NCI-H446 treated with DMSO at 0.1 percent for 48 hours (cell line): ENCODE data around the gene TMEM82.

Source experiments
- DNase-seq: peaks from one replicate; lab custom pipeline; 2025; lab: John Stamatoyannopoulos, UW

Gene TMEM82

DNA sequence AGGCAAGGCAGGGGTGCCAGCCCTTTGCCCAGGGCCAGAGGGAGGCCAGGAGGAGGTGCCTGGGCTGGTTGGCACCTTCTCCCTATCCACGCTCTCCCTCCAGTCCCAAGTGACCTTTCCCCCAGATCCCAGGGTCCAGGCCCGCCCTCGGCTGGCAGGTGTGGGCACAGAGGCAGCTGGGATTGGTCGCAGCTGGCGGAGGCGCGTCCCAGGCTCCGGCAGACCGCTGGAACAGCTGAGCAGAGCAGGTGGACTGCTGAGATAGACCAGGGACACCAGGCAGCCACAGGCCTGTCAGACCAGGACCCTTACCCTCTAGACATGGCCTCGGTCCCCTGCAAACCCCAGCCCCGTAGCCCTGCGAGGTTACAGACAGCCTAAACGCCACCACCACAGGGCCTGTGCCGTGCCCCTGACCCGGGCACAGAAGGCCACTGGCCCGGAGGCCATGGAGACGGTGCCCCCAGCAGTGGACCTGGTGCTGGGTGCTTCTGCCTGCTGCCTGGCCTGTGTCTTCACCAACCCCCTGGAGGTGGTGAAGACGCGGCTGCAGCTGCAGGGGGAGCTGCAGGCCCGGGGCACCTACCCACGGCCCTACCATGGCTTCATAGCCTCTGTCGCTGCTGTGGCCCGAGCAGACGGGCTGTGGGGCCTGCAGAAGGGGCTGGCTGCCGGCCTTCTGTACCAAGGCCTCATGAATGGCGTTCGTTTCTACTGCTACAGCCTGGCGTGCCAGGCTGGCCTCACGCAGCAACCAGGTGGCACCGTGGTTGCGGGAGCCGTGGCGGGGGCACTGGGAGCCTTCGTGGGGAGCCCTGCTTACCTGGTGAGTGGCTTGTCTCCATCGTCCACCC lies 6.0 kb upstream of the TMEM82 start, which contains the start of gene SLC25A34:
TSS of gene SLC25A34 (plus strand) at position 221 of the 854 bp plus-strand sequence. CDS start at position 449, 228 bp downstream.
- no peak for DNase-seq

DNA sequence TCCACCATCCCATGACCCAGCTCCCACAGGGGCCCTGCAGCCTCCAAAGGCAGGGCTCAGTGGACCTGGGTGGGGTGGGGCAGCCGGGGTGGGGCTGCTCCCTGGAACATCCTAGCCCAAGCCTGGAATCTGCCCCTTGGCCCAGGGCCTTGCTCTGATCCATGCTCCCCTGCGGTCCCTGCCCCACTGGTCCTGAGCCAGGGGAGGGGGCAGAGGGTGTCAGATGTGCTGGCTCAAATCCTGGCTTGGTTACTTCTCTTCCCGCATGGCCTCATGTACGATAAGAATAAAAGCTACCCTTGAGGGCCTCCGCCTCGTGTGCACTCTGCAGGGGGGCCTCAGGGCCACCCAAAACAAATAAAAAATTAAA lies 5.4 kb upstream of the TMEM82 start:
- no peak for DNase-seq

DNA sequence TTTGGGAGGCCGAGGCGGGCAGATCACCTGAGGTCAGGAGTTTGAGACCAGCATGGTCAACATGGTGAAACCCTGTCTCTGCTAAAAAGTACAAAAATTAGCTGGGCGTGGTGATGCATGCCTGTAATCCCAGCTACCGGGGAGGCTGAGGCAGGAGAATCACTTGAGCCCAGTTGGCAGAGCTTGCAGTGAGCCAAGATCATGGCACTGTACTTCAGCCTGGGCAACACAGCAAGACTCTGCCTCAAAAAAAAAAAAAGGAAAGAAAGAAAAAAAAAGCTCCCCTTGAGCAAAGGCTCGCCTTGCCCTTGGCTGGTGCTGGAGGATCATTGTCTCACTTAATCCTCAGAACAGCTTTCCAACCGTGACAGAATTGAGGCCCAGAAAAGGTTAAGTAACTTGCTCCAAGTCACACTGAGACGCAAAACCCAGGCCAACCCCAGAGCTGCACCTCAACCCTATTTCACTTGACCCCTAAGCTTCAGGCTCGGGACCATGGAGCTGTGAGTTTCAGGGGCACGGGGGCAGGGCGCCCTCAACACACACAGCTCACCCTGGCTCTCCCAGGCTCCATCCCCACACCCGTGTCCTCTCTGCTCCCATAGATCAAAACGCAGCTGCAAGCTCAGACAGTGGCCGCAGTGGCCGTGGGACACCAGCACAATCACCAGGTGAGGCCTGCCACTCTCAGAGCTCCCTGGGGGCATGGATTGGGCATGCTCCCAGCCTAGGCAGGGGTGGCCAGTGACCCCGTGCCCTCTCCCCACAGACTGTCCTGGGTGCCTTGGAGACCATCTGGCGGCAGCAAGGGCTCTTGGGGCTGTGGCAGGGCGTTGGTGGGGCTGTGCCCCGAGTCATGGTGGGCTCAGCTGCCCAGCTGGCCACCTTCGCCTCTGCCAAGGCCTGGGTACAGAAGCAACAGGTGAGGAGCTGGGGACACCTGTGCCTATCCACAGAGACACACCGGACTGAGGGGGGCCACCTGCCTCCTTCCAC lies 4.7 kb upstream of the TMEM82 start:
- DNase-seq = no peak

DNA sequence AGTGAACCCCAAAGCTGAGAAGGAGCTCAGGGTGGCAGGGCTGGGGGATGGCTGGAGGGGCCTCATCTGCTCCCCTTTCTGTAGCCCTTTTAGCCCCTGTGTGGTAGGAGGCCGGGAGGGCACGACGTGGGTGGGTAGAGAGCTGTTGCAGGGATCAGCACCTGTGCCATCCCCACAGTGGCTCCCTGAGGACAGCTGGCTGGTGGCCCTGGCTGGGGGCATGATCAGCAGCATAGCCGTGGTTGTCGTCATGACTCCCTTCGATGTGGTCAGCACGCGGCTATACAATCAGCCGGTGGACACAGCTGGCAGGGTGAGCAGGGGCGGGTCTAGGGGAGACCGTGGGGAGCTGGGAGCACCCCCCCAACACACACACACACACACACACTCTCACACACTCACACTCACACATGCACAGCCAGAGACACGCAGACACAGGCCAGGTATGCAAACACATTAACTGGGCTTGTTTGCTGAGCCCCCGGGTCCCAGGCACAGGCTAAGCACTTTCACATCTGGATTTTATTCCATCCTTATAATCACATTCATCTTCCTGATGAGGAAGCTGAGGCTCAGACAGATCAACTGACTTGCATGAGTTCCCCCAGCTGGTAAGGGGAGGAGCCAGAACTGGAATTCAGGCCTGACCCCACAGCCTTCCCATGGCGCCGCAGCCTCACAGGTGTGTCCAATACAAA lies 3.7 kb upstream of the TMEM82 start:
- no peak for DNase-seq

DNA sequence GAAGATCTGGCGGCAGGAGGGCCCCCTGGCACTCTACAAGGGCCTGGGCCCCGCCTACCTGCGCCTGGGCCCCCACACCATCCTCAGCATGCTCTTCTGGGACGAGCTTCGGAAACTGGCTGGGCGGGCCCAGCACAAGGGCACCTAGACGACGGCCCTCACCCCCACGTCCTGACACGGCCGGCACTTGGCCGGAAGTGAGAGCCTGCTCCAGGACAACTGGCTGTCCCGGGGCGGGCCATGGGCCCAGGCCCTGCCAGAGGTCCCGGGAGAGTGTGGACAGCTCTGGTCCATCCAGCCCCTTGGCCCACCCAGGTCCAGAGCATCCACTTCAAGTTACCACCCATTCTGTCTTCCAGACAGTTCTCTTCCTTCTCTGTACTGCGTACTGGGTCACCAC lies 3.0 kb upstream of the TMEM82 start:
- no peak for DNase-seq

DNA sequence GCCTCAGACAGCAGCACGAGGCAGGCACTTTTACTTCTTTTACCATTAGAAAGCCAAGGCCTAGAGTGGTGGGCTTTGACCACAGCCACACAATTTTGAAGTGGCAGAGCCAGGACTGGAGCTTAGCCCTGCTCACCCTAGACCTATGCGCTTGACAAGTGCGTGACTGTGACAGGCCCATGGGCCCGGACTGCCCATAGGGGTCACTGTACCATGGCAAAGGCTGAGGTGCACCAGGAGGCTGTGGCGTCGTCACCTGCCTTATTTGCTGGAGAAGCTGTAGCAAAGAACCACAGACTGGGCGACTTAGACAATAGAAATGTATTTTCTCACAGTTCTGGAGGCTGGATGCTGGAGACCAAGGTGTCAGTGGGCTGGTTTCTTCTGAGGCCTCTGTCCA lies 2.6 kb upstream of the TMEM82 start:
- DNase-seq = no peak

DNA sequence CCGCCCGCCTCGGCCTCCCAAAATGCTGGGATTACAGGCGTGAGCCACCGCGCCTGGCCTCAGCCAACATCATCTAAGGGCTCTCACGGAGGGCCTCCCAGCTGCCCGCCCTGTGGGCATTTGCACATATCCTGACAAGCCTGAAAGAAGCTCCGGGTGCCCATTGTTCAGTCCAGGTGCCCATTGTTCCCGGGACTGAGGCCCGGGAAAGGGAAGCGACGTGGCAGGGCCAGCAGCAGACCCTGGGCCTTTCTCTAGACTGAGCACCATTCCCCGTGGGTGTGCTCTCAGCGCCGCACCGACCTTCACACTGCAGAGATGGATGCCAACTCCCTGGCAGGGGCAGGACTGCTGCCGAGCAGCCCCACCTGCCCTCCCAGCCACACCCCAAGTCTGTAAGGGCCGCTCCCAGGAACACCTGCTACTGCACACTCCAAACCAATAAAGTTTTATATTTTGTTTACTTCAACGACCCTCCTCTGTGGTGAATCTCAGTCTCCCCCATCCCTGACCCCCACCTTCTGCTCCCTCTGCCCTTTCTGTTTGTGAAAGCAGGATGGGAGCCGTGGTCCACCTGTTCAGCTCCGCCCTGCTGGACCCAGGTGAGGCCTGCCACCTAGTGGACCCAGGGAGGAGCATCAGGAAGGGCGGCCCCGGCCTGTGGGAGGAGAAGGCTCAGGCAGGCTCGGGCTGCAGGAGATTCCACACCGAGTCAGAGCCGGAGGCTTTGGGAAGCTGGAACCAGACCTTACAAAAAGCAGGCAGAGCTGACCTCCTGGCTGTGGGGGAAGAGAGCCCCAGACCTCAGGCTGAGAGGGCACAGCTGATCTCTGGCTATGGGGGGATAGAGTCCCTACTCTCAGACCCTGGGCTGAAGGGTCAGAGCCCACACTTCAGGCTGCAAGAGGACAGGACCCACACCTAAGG lies 1.1 kb upstream of the TMEM82 start:
- no peak for DNase-seq

DNA sequence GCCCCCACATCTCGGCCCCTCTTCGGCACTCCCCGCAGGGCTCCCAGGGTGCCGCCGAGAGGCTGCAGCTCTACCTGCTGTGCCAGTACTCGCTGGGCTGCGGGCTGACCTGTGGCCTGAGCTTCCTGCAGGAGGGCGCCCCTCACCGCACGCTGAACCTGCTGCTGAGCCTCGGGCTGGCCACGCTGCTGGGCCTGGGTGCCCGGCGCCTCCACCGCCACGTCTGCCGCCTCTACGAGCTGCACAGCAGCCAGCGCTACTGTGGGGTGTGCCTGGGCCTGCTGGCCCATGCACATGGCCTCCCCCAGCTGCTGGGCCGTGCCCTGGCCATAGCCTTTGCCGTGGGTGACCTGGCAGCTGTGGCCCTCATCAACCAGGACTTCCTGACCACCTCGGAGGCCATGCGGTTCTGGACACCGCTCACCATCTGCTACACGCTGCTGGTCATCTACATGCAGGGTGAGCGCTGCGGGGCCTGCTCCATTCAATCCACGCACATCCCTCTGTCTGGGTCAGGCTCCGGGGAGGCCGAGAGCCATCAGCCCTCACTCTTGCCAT lies 1.9 kb downstream of the TMEM82 start:
- no peak for DNase-seq

DNA sequence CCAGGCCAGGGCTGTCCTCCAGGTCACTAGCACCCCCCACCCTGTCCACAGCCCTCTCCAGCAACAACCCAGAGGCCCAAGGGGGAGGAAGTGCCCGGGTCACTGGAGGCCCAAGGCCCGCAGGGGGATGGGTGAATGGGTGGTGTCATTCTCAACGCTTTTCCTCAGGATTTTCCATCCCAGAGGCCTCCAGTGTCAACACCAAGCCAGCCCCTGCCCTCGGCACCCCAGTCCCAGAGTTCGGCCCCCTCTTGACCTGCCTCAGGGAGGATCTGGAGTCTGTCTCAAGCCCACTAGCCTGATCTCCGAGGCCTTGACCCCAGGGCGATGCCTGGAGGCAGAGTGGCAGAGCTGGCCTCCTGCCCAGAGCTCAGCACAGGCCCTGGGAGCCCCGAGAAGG lies 5.1 kb downstream of the TMEM82 start:
- DNase-seq = no peak

DNA sequence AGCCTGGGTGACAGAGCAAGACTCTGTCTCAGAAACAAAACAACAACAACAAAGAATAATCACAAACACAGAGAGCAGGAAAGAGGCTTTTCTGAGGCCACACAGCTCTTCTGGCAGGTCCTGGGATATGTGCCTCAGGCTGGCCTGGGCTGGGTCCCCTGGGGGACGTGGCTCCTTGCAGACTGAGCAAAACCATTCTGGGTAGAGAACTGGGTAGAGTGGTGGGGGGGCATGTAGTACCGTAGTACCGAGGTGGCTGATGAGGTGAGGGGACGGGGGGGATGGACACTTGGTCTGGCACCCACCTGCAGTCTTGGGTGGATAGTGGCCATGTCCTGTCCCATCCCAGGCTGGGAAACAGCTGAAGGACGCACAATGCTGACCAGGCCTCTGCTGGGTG lies 6.0 kb downstream of the TMEM82 start:
- no peak for DNase-seq

DNA sequence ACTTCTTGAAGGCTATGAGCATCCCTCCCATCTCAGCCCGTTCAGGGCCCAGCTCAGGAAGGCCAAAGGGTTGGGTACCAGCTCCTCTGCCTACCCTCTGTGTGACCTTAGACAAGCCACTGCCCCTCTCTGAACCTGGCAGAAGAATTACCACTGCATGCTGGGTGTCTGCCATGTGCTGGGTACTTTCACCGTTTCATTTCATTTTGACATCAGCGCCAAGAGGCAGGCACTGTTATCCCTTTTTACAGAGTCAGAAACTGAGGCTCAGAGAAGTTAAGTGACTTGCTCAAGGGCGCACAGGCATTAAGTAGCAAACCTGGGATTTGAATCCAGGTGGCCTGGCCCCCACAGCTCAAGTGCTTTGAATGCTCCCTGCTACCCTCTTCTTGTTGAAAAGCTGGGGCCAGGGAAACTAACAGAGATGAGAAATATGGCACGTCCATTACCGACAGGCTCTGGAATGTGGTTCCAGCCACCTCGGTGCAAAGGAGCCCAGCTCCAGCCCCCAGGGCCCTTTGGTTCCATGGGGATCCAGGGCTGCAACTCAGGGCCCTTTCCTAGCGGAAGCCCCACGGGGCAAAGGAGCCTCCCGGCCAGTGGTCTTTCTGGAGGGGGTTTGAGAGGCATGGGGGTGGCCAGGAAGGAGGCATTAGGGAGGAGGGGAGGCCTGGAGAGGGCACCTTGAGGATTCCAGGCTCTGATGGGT lies 6.5 kb downstream of the TMEM82 start:
- no peak for DNase-seq

DNA sequence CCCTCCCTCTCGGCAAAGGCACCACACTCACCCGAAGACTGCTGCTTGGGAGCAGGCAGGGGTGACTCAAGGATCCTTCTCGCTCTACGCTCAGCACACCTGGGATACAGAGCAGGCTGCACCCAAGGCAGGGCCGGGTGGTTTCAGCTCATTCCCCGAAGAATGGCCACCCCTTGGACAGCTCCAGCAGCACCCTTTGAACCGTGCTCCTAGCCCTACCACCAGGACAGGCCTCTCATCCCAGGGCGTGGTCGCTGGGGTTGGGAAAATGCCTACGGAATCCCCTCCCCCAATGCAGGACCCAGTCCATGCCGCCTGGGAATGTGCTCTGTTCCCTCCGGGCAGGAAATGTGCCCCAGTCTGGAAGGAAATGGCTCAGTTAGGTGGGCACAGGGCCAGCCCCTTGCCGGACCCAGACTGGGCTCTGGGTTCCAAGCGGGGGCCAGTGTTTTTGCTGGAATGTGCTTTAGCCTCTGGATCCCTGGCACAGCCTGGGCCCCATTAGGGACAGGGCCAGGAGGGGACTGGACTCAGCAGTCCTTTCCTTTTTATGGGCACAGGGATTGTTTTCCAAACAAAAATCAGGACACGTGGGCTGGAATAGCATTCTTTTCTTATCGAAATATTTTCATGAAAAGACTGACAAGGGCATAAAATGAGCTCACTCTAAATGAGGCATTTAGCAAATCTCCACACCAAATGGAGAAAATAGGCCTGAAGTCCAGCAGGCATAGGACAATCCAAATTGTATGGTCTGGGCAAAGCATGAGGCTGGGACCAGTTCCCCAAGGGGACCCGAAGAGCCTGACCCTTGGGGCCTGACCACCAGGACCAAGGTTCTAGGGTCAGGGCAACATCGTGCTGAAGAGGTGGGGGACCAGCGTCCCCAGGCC lies 7.3 kb downstream of the TMEM82 start:
- DNase-seq = no peak

DNA sequence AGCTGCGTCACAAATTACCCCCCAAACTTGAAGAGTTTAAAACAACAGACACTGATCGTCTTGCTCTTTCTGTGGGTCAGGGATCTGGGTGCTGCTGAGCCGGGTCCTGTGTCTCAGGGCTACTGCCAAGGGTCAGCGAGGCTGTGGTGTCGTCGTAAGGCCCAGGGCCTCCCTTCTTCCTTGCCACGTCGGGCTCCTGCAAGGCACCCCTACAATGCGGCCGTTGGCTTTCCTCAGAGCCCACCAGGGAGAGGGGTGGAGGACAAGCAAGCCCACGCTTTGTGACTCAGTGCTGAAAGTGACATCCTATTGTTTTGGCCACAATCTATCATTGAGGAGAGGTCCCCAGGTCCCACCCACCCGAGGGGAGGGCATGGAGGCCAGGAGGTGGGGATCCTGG lies 8.6 kb downstream of the TMEM82 start:
- DNase-seq = no peak

DNA sequence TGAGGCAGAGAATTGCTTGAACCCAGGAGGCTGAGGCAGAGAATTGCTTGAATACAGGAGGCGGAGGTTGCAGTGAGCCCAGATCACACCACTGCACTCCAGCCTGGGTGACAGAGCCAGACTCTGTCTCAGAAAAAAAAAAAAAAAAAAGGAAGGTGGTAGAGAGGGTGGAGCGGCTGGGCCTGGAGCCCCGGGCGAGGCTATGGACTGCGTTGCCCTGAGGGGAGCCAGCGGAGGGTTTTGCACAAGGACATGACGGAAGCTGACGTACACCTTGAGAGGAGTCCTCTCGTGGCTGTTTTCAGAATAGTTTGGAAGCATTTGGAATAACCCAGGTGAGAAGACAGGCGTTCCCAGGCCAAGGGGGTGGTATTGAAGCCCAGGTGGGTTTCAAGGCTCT lies 9.4 kb downstream of the TMEM82 start:
- DNase-seq = no peak

DNA sequence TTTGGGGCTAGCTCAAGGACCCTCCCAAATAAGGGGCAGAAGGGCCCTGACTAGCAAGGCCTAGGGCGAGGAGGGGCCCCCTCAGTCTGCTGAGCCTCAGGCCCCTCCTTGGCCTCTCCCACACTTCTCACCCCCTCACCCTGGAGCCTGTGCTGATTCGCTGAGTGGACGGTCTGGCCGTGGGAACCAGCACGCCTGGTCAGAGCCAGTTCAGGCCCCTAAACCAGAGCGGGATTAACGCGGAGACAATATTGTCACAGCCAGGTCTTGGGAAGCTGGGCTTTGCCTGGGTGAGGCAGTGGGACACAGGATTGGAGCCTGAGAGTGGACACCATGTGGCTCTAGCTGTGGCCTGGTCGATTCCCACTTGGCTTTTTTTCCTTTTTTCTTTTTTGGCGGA lies 11.5 kb downstream of the TMEM82 start:
- no peak for DNase-seq

DNA sequence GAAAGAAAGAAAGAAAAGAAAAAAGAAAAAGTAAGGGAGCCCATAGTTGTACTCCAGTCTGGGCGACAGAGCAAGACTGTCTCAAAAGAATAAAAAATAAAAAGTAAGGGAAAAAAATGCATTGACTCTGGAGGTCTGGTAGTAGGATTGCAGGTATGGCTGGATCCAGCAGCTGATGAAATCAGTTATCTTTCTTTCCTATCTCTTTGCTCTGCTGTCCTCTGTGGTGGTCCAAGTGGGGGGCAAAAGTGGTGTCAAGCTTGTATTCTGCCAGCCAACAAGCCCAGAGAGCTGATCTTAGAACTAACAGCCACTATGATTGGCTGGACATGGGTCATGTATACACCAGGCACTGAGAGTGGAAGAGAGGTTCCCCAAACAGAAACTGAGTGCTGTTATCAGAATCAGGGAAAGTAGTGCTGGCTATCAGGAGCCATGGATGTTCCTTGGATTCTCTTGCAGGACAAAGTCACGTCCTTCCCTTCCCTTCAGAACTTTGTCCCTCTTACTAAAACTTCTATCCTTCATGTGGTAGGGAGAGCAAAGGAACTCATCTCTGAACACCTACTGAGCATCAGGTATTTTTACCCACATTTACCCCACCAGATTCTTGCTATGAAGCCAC lies 12.8 kb downstream of the TMEM82 start:
- no peak for DNase-seq

DNA sequence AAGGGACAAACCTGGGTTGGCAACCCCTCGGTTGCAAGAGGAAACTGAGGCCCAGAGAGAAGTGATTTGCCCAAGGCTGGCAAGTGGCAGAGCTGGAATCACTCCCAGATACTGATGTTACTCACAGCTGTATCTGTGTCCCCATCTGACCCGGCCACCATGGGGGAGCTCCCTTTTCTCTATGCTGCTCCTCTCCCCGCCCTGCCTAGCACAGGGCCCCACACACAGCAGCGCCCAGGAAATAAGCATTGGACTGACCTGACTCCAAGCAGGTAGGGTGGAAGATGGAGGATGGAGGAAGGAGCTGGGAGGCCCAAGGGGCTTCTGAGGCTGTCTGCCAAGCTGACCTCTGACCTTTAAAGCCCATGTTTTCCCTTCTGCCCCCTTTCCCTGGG lies 13.3 kb downstream of the TMEM82 start:
- no peak for DNase-seq

DNA sequence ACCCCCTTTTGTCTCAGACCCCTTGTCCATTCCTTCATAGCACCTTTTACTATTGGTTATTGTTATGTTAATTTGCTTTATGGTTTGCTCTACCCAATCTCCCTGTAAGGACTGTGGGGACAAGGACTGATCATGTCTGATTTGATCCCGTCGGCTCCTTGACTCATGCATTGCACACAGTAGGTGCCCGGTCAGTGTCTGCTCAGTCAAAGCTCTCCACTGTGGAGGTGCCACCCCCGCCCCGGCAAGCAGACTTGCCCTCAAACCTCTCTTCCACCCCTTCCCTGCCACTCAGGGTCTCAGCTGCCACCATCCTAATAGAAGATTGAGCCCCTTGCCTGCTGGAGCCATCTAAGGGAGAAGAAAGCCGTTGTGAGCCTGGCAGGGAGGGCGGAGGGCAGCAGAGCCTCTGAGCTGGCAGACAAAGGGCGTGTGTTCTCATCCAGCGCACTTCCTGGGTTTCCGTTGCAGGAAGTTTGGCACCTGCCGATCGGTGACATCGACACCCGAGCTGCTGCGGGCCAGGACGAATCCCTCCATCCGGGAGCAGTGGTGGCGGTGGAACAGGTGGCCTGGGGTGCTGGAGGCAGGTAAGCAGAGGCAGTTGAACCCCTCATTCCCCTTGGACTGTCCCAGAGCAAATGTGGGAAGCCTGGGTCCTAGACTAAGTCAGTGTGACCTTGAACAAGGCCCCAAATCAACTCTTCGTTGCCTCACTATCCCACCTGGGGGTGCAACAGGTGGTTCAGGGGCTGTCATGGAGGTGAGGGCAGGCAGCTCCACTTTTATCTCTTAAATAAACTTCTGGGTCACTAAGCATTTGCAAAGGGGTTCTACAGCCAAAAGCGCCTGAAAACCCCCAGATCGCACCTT lies 14.1 kb downstream of the TMEM82 start:
- DNase-seq = no peak
